Measurements from ENCODE around the gene TM9SF1.
A peak's percentile ranks its signal among the peaks of the same experiment; 100 is the strongest.

TM9SF1 gene

GRCh38 chr14:24151404-24152080 lies 43.7 kb downstream of the TM9SF1 start:
- DNase-seq (ENCODE audit: low read depth, low spot score): no peak

- DNase-seq (ENCODE audit: low read depth, low spot score): no peak
Observed at GRCh38 chr14:24150993-24151392, 44.2 kb downstream of the TM9SF1 start.

- DNase-seq (ENCODE audit: low read depth, low spot score): no peak
Observed at GRCh38 chr14:24150567-24150966, 44.7 kb downstream of the TM9SF1 start.

- no peak for DNase-seq (ENCODE audit: low read depth, low spot score)
Observed at GRCh38 chr14:24150061-24150460, 45.2 kb downstream of the TM9SF1 start.

- DNase-seq (ENCODE audit: low read depth, low spot score): no peak
Observed at GRCh38 chr14:24149302-24149969, 45.8 kb downstream of the TM9SF1 start.

- peak; percentile 36 for DNase-seq (ENCODE audit: low read depth, low spot score)
Observed at GRCh38 chr14:24147761-24148428, 47.3 kb downstream of the TM9SF1 start.

- peak; percentile 99 for DNase-seq (ENCODE audit: low read depth, low spot score)
Observed at GRCh38 chr14:24146978-24147760, 48.1 kb downstream of the TM9SF1 start, which contains the start of gene RNF31. RNF31 (plus strand) TSS chr14:24147498; CDS start chr14:24147699, 201 bp downstream.

GRCh38 chr14:24146453-24146977 lies 48.7 kb downstream of the TM9SF1 start, which contains the start of gene PSME2:
PSME2 (minus strand) TSS chr14:24146610; CDS start chr14:24146581, 29 bp downstream.
- DNase-seq (ENCODE audit: low read depth, low spot score): peak; percentile 98

- DNase-seq (ENCODE audit: low read depth, low spot score): peak; percentile 40
Observed at GRCh38 chr14:24145690-24146452, 49.4 kb downstream of the TM9SF1 start.

- no peak for DNase-seq (ENCODE audit: low read depth, low spot score)
Observed at GRCh38 chr14:24145219-24145618, 50.0 kb downstream of the TM9SF1 start.

GRCh38 chr14:24144451-24144850 lies 50.8 kb downstream of the TM9SF1 start:
- no peak for DNase-seq (ENCODE audit: low read depth, low spot score)

GRCh38 chr14:24143511-24143910 lies 51.7 kb downstream of the TM9SF1 start:
- DNase-seq (ENCODE audit: low read depth, low spot score): no peak

- DNase-seq (ENCODE audit: low read depth, low spot score): peak; percentile 100
Observed at GRCh38 chr14:24141097-24141880, 54.0 kb downstream of the TM9SF1 start, which contains the start of gene EMC9. EMC9 (minus strand) TSS chr14:24141591; CDS start chr14:24141304, 287 bp downstream.

- no peak for DNase-seq (ENCODE audit: low read depth, low spot score)
Observed at GRCh38 chr14:24139272-24139934, 55.8 kb downstream of the TM9SF1 start.
